ENCODE measurements around the gene COX7A2. TPM values are rescaled to one million over a fixed set of nuclear protein-coding genes. Genes with fewer than 3 reads are reported as not detected.
A peak's percentile ranks its signal among the peaks of the same experiment; 100 is the strongest.

COX7A2 gene
- total and polyA plus RNA-seq, 9 donors: 178 to 377 (median 207) TPM

DNA sequence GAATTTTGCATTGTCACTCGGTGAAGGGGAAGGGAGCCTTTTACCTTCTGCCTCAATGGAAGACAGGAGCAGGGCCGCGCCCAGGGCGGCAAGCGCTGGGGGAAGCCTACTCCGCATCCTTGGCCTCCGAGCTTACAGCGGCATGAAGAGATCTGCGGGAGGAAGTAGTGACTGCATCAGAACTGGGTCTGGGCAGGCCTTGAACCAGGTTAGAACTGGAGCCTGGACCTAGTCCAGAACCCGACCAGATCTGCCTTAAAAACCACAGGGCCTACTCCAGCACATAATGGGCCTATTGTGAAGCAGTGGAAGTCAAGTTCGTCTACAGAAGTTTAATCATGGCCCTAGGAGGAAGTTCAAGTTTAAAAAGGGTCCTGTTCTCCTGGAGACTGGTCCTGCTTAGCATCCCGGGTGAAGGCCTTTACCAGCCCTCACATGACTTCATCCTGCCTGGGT is 40.9 kb downstream of the COX7A2 start:
- intact Hi-C loops (cut with DNase I): loop anchor here in 3 of 4 donors (5.0 to 10.0 kb wide), 6 partner anchors 108 to 1468 kb away; no protein-coding TSS in a partner anchor
- Histone ChIP-seq H3K27me3 (no peaks in the 10 kb centered on the region), H3K27ac (peak overlapping the region; percentile 42 to 93), H3K4me3 (peak overlapping the region; percentile 38), H3K36me3 (no peaks in the 10 kb centered on the region), H3K4me1 (ENCODE audit: insufficient read depth) (peaks cover 11% of the 10 kb centered on the region), H3K9me3 (no peaks in the 10 kb centered on the region)
- 53 to 62% (median 59%) methylated on average over 12 of the region's 12 CpGs for WGBS, 3 donors
- peak; percentile 41 to 61 (median 45) for DNase-seq
- TF ChIP-seq EP300 (IDR thresholded peaks at IDR 0.05): no peak
- TF ChIP-seq, protein P1, sequence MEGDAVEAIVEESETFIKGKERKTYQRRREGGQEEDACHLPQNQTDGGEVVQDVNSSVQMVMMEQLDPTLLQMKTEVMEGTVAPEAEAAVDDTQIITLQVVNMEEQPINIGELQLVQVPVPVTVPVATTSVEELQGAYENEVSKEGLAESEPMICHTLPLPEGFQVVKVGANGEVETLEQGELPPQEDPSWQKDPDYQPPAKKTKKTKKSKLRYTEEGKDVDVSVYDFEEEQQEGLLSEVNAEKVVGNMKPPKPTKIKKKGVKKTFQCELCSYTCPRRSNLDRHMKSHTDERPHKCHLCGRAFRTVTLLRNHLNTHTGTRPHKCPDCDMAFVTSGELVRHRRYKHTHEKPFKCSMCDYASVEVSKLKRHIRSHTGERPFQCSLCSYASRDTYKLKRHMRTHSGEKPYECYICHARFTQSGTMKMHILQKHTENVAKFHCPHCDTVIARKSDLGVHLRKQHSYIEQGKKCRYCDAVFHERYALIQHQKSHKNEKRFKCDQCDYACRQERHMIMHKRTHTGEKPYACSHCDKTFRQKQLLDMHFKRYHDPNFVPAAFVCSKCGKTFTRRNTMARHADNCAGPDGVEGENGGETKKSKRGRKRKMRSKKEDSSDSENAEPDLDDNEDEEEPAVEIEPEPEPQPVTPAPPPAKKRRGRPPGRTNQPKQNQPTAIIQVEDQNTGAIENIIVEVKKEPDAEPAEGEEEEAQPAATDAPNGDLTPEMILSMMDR (IDR thresholded peaks at IDR 0.05): no peak

DNA sequence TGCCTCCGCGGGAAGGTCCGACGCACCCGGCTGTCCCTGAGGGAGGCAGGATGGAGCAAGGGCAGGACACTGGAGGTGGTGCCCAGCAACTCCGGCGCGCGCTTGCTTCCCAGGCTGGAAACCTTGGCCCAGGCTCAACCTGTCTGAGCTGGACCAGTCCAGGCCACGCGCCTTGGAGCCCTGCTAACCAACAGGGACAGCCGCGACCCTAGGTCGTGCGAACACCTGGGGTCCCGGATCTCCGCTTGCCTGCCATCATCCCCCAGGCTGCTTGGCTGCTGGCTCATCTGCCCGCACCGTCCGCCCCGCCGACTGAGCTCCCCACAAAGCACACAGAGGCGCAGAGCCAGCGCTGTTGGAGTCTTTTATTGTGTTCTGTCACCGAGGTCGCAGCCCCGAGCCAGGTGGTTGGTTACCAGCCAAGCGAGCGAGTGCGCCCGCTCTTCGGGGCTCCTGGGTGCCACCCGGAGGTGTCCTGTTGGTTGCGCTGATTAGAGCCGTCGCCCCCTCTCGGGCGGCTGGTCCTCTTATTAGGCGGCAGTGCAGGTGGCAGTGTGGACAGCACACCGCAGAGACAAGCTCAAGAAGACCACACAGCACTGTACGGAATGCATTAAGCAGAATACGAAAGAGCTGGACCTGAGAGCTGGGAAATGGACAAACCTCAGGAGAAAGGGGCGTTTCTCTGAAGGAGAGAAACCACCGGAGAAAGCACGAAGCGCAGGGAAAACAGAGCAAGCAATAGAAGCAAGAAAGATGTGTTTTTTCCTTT is 41.5 kb downstream of the COX7A2 start:
- H3K4me3 ChIP-seq: peak overlapping the region; percentile 38
- no peak for TF ChIP-seq EP300 (IDR thresholded peaks at IDR 0.05)
- TF ChIP-seq, protein P1 (IDR thresholded peaks at IDR 0.05): peak in 1 of 3 donors; percentile 12
- peak; percentile 56 to 75 (median 65) for DNase-seq
- intact Hi-C loops (cut with DNase I): loop anchor here in 3 of 4 donors (5.0 to 10.0 kb wide), 6 partner anchors 107 to 1467 kb away; no protein-coding TSS in a partner anchor
- 33 to 46% (median 40%) methylated on average over 45 to 46 of the region's 46 CpGs for WGBS, 3 donors
- peaks cover 11% of the 10 kb centered on the region for H3K4me1 ChIP-seq (ENCODE audit: insufficient read depth)
- no peaks in the 10 kb centered on the region for H3K9me3 ChIP-seq
- no peaks in the 10 kb centered on the region for H3K27me3 ChIP-seq
- H3K27ac ChIP-seq: peak overlapping the region; percentile 42 to 93
- H3K36me3 ChIP-seq: no peaks in the 10 kb centered on the region

GRCh38 chr6:75201021-75201420 is 42.6 kb downstream of the COX7A2 start:
- no peak for DNase-seq
- WGBS, 3 donors: 7 to 8% (median 7%) methylated on average over 1 of the region's 1 CpG
- Histone ChIP-seq H3K27me3 (no peaks in the 10 kb centered on the region), H3K4me3 (no peak overlapping the region), H3K36me3 (no peaks in the 10 kb centered on the region), H3K27ac (no peak overlapping the region), H3K4me1 (ENCODE audit: insufficient read depth) (peaks cover 11% of the 10 kb centered on the region), H3K9me3 (no peaks in the 10 kb centered on the region)
- intact Hi-C loops (cut with DNase I): loop anchor here in 3 of 4 donors (5.0 to 10.0 kb wide), 6 partner anchors 106 to 1466 kb away; no protein-coding TSS in a partner anchor
- no peak for TF ChIP-seq EP300 (IDR thresholded peaks at IDR 0.05)
- no peak for TF ChIP-seq POLR2A (IDR thresholded peaks at IDR 0.05)

- DNase-seq: no peak
- 72 to 78% (median 76%) methylated on average over 3 of the region's 3 CpGs for WGBS, 3 donors
- intact Hi-C loops (cut with DNase I): loop anchor here in 3 of 4 donors (5.0 to 10.0 kb wide), 6 partner anchors 105 to 1465 kb away; no protein-coding TSS in a partner anchor
- Histone ChIP-seq H3K27me3 (no peaks in the 10 kb centered on the region), H3K4me3 (no peak overlapping the region), H3K9me3 (no peaks in the 10 kb centered on the region), H3K27ac (no peak overlapping the region), H3K4me1 (ENCODE audit: insufficient read depth) (peaks cover 11% of the 10 kb centered on the region), H3K36me3 (no peaks in the 10 kb centered on the region)
- TF ChIP-seq, protein P1 (IDR thresholded peaks at IDR 0.05): no peak
- TF ChIP-seq POLR2A (IDR thresholded peaks at IDR 0.05): no peak
- TF ChIP-seq EP300 (IDR thresholded peaks at IDR 0.05): no peak
These were observed 43.7 kb downstream of the COX7A2 start for GRCh38 chr6:75199889-75200288.
